RPMI7951 (cell line): ENCODE measurements around the gene CHRNA3. TPM values are rescaled to one million over a fixed set of nuclear protein-coding genes. Genes with fewer than 3 reads are reported as not detected.
"Not testable (repeated sequence)": the region's sequence is repeated elsewhere in the genome, so short reads cannot be mapped to it uniquely, and the experiment has no call there.

Experiments used
- DNase-seq: peaks from one replicate; pipeline ENCODE4 v3.0.0-alpha.2; 2012; ENCODE audit warnings: low read depth
- total RNA-seq: library from RNA; depleted of rRNA; stranded (reverse); fragments of >200 nt; shearing (Covaris generic); gene quantifications from 2 replicates; pipeline ENCODE4 v1.2.3, GENCODE V29; 2014; rRNA removed

CHRNA3 gene
- total RNA-seq, 1 experiment from 2014 or later, result not detected

DNA sequence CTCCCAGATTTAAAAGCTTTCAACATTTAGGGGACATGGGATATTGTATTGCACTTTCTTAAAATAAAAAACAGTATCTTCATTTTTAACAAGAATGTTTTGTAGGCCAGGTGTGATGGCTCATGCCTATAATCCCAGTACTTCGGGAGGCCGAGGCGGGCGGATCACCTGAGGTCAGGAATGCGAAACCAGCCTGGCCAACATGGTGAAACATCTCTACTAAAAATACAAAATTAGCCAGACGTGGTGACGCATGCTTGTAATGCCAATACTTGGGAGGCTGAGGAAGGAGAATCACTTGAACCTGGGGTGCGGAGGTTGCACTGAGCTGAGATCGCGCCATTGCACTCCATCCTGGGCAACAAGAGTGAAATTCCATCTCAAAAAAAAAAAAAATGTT, 60.6 kb downstream of the CHRNA3 start:
- not testable (repeated sequence) for DNase-seq

DNA sequence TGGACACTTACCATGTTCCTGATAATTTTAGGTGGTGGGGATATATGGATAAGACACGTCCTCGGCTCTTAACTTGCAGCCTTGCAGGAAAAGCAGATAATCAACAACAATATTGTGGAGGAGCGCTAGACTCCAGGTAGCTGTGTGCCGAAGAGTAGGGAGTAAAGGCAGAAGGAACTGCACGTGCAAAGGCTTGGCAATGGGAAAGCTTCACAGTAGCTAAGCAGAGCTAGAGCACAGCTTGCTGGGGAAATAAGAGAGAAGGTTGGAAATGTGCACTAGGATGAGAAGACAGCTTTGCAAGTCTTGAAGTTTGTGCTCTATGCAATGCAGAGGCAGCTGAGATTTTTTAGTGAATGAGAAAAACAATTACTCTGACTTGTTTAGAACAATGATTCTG, 68.2 kb downstream of the CHRNA3 start:
- no peak for DNase-seq

DNA sequence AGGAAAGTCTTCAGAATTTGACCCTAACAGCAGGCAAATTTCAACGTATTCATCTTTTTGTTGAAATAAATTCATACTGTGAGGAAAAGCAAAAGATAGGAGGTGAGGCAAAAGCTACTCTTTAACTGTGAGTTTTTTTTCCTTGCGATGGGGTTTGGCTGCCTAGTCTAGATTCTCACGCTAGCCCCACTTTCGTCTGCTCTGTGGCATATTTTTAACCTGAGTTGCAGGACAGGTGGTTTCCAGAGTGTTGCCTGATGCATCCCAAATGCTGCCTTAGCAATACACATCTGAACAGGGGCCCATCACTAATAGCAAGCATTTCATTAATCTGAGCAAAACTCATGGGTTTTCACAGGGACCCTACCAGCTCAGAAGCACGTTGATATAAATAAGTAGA, 68.9 kb downstream of the CHRNA3 start:
- DNase-seq, result no peak

DNA sequence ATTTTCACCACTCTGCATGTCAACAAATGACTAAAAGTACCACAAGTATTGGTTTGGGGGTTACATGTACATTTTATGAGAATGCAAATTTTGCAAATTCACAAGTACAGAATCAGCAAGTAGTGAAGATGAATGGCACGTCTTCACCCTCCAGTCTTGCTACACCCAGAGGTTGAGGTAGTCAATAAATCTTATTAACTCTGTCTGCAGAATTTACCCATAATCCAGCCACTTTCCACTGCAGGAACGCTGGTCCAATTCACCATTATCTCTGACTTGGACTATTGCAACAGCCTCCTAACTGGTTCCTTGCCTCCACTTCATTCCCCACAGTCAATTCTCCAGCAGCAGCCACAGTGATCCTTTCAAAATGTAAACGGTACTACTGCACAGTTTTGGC, 70.0 kb downstream of the CHRNA3 start:
- no peak for DNase-seq

DNA sequence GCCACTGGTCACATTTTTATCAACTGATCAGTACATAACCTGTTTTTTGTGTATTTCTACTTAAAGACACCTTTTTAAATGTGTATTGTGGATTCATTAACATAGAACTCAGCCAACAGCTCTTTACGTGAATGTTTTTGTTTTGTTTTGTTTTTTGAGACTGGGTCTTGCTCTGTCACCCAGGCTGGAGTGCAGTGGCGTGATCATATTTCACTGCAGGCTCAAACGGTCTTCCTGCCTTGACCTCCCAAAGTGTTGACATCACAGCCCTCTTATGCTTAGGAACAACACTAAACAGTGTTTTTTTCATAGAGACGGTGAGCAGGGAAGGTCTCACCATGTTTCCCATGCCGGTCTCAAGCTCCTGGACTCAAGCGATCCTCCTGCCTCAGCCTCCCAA, 70.6 kb downstream of the CHRNA3 start:
- no peak for DNase-seq

Other genes starting within 250 kb of the CHRNA3 start
- 18.2 and 24.3 TPM in 2 replicates for gene IREB2, start 182.8 kb downstream of the CHRNA3 start, total RNA-seq
- gene HYKK, start 113.4 kb downstream of the CHRNA3 start, total RNA-seq, result 4.5 and 6.8 TPM in 2 replicates
- 584 and 708 TPM in 2 replicates for gene PSMA4, start 80.6 kb downstream of the CHRNA3 start, total RNA-seq
- gene CHRNA5, start 55.5 kb downstream of the CHRNA3 start, total RNA-seq, result 11.7 and 12.0 TPM in 2 replicates
- gene CHRNB4, start 20.2 kb upstream of the CHRNA3 start, total RNA-seq, result not detected in 2 replicates
- gene ADAMTS7, start 190.5 kb upstream of the CHRNA3 start, total RNA-seq, result 6.8 and 9.7 TPM in 2 replicates